GM19372 (cell line): Measurements from ENCODE around the gene NTMT2.
"Not testable (repeated sequence)": the region's sequence is repeated elsewhere in the genome, so short reads cannot be mapped to it uniquely, and the experiment has no call there.

ENCODE experiments used
- ATAC-seq: cut with Tn5 transposase; IDR thresholded peaks from one replicate; pipeline ENCODE4 v1.9.1; 2021; ENCODE audit warnings: mild to moderate bottlenecking, low read depth, moderate library complexity; ENCODE audit not compliant: unreplicated experiment

The NTMT2 gene

GRCh38 chr1:170155055-170155454 is 9.3 kb downstream of the NTMT2 start:
- ATAC-seq = no peak

- ATAC-seq = no peak
Measured at GRCh38 chr1:170156594-170156993, 10.8 kb downstream of the NTMT2 start.

- ATAC-seq = no peak
Measured at GRCh38 chr1:170157820-170158219, 12.1 kb downstream of the NTMT2 start.

- no peak for ATAC-seq
Measured at GRCh38 chr1:170162459-170163246, 16.9 kb downstream of the NTMT2 start.

- ATAC-seq = no peak
Measured at GRCh38 chr1:170164103-170164763, 18.5 kb downstream of the NTMT2 start.

- no peak for ATAC-seq
Measured at GRCh38 chr1:170166518-170167180, 20.9 kb downstream of the NTMT2 start.

GRCh38 chr1:170168265-170168664 is 22.5 kb downstream of the NTMT2 start:
- no peak for ATAC-seq

DNA sequence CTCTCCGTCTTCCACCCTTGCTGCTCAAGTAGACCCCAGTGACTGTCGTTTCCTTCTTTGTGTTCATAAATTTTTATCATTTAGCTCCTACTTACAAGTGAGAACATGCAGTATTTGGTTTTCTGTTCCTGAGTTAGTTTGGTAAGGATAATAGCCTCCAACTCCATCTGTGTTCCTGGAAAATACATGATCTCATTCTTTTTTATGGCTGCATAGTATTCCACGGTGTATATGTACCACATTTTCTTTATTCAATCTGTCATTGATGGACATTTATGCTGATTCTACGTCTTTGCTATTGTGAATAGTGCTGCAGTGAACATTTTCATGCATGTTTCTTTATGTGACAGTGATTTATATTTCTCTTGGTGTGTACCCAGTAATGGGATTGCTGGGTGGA is 24.8 kb downstream of the NTMT2 start:
- ATAC-seq = not testable (repeated sequence)

DNA sequence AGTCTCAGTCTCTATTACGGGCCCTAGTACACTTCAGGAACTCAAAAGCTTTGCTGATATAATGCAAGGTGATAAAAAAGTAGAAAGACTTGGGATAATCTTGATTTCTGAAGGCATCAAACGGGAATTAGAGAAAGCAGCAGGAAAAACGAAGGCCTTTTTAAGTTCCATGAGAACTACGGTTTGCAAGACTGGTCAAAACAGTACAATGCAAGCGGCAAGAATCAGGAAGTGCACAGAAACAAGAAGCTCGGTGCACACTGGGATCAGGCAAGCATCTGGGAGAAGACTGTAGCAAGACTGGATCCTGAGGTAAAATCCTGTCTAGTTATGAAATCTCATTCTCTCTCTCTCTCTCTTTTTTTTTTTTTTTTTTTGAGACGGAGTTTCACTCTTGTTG is 28.6 kb downstream of the NTMT2 start:
- ATAC-seq = no peak

GRCh38 chr1:170175041-170175440 is 29.3 kb downstream of the NTMT2 start:
- no peak for ATAC-seq

DNA sequence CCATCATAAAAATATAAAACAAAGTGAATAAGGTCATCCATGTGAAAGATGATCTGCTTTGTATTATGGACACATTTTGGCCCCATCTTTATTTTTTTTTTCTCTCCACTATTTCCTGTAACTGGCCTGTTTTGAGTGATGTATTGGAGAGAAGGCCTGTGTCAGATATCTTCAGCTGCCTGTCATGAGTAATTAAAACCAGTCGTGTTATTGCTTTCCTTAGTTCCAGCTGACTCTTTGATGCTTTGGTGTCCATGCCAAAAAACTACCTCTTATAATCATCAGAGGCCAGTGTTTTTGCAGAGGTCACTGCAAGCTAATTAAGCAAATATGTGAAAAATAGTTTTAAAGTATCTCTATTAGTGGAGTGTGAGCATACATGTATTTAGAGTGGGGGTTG is 29.7 kb downstream of the NTMT2 start:
- no peak for ATAC-seq

GRCh38 chr1:170176772-170177171 is 31.0 kb downstream of the NTMT2 start:
- ATAC-seq = no peak

- no peak for ATAC-seq
Measured at GRCh38 chr1:170182442-170182841, 36.7 kb downstream of the NTMT2 start.

GRCh38 chr1:170192546-170192945 is 46.8 kb downstream of the NTMT2 start:
- no peak for ATAC-seq

- no peak for ATAC-seq
Measured at GRCh38 chr1:170194451-170194850, 48.7 kb downstream of the NTMT2 start.

- no peak for ATAC-seq
Measured at GRCh38 chr1:170196490-170197236, 50.9 kb downstream of the NTMT2 start.

GRCh38 chr1:170198090-170198489 is 52.3 kb downstream of the NTMT2 start:
- no peak for ATAC-seq

- ATAC-seq = no peak
Measured at GRCh38 chr1:170198584-170198983, 52.8 kb downstream of the NTMT2 start.

DNA sequence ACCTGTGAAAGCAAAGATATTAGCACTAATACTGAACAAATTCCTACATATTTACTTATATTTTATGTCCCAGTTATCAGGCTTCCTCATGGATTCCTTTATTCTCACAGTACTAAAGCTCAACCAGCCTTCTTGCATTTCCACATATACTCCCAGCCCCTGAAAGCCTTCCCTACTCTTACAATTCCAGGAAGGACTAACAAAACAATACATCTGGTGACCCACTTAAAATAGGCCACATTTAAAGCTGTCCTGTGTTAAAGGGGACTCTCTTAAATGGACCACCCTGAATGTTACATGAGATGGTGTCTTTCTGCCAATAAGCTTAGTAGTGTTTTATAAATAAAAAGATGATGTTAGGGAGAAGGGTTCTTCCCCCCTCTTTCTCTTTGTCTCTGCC is 54.4 kb downstream of the NTMT2 start:
- no peak for ATAC-seq

- ATAC-seq = no peak
Measured at GRCh38 chr1:170200621-170201397, 55.0 kb downstream of the NTMT2 start.
